DMS53 treated with DMSO at 0.1 percent for 48 hours (cell line): ENCODE data around the gene ZBTB46.
"Not testable (repeated sequence)": the region's sequence is repeated elsewhere in the genome, so short reads cannot be mapped to it uniquely, and the experiment has no call there.

ENCODE experiments used
- DNase-seq: peaks from one replicate; lab custom pipeline; 2025; ENCODE audit not compliant: unreplicated experiment; lab: John Stamatoyannopoulos, UW

ZBTB46 gene

GRCh38 chr20:63858393-63859165 is 27.5 kb upstream of the ZBTB46 start:
- no peak for DNase-seq

DNA sequence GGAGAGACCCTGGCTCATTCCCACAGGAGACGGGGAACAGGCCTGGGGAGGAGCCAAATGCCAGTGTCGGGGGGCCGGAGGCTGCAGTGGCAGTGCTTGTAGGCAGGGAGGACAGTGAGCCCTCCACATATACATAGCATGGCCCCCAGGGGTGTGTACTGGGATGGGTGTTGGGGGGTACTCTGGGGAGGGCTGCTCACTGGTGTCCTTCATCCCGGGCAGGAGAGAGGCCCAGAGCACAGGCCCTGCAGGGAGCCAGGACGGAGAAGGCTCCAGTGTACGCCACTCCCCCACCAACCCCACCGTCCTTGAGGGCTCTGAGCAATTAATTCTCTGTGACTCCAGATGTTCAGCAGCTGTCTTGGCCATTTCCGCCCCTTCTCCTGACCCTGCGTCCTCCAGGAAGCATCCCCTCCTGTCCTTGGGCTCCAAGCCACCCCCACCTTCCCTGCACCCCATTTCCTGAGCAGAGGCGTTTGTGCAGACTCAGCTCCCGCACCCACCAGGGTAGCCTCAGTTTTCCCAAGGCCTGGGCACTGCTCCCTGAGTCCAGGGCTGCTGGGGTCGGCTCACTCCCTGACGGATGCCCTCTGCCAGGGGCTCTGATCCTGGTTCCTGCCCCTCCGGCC is 26.8 kb upstream of the ZBTB46 start:
- no peak for DNase-seq

DNA sequence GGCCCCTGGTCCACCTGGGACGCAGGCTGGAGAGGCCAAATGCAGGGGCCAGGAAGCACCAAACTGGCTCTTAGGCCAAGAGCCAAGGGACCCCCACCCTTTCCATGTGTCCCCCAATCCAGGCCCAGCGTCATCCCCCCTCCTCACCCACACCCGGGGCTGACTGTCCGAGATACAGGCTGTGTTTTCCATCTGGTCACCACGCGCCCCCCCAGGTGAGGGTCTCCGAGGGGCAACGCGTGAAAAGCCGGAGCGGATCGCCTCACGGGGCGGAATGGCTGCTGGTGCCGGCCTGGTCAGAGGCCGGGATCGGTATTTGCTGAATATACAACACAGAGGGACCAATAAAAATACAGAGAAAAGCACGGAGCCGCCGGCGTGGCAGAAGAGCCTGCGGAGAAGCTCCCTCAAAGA is 25.0 kb upstream of the ZBTB46 start:
- DNase-seq: no peak

DNA sequence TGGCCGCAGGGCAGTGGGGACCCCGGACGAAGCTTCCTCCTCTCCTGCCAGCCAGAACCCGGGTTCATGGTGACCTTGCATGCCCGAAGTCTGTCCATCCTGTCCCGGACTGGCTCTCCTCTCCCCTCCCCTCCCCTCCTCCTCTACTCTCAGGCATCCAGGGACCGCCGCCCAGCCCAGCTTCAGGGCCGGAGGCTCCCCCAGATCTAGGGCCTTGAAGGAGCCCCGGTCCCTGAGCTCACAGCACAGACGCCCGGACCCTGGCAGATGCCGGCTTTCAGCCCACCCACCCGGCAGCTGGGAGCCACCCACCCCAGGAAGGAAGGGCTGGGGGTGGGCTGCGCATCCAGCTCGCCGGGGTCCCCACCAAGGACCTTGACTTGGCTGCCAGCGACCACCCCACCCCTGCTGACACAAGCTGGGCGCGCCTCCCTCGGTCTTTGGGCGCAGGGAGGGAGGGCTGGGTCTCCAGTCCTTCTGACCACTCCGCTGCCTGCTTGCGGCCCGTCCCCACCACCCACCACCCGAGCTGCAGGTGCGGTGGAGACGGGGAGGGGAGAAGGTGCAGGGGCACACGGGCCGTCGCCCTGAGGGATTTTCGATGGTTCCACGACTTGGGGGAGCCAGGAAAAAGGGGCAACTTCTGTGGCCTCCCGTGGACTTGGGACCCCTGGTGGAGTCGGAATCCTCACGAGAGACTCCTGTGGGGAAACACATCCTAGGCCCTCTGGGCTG is 24.5 kb upstream of the ZBTB46 start:
- no peak for DNase-seq

DNA sequence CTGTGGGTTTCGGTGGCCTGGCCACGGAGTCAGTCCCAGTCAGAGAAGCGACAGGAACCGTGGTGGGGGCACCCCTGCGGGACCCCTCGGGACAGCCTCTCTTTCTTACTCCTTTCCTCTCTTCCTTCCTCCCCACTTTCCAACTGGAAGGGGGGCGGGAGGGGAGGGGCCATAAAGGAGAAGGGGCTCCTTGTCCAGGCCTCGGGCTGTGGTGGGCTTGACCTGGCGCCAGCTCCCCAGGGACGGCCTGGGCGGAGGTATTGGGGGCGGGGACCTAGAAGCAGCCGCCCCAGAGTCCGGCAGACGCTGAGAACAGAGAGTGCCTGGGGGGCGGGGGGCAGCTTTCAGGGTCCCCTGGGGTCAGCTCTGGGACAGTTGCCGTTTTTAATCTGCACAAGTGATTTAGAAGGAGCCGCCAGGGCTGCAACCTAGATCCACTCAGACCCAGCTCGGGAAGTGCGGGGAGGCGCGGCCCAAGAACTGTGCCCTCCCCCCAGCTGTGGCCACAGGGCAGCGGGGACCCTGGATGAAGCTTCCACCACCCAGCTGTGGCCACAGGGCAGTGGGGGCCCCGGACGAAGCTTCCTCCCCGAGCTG is 23.8 kb upstream of the ZBTB46 start:
- DNase-seq: no peak

GRCh38 chr20:63854069-63854765 is 23.2 kb upstream of the ZBTB46 start:
- DNase-seq: no peak

DNA sequence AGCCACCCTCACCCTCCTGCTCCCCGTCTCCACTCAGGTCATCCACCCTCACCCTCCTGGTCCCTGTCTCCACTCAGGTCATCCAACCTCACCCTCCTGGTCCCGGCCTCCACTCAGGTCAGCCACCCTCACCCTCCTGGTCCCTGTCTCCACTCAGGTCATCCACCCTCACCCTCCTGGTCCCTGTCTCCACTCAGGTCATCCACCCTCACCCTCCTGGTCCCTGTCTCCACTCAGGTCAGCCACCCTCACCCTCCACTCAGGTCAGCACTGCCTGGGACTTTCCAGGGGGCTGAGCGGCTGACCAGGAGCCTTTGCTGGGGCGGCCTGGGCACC is 22.6 kb upstream of the ZBTB46 start:
- not testable (repeated sequence) for DNase-seq

GRCh38 chr20:63851548-63851943 is 20.5 kb upstream of the ZBTB46 start:
- not testable (repeated sequence) for DNase-seq

GRCh38 chr20:63850689-63851547 is 19.9 kb upstream of the ZBTB46 start:
- no peak for DNase-seq

DNA sequence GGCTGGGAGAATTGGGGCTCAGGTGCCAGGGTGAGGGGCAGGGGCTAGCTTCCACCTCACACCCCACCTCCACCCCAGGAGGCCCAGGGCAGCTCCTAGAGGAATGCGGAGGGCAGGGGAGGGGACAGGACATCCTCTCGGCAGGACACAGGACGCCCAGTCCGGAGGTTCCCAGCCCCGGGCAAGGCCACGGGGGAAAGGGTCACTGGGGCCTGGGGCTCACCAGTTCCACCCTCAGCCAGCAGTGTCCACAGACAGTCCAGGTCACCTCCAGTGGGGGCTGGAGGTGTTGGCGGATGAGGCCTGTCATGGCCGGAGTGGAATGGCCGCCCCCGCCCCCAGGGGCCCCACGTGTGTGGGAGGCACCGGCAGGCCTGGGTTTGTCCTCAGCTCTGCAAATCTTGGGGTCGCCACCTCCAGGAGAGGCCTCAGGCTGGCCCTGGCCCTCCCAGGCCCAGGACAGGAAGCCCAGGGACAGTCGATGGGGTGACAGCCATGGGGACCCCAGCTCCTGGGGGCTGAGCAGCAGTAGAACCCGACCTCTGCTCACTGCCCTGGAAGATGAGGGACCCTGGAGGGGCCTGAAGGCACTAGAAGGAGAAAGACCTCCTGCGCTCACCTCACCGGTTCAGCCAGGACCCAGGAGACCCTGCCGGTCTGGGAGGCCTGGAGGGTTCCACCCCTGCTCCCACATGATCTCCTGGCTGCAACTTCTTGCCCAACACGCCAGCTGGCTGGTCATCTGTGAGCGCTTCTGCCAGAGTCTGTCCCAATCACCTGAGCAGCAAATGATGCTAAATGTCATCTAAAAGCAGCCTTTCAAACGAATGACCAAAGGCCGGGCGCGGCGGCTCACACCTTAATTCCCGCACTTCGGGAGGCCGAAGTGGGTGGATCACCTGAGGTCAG is 17.2 kb upstream of the ZBTB46 start:
- no peak for DNase-seq

- DNase-seq: no peak
Observed at GRCh38 chr20:63847237-63848002, 16.4 kb upstream of the ZBTB46 start.

GRCh38 chr20:63846888-63847236 is 15.8 kb upstream of the ZBTB46 start:
- DNase-seq: no peak

GRCh38 chr20:63846128-63846771 is 15.2 kb upstream of the ZBTB46 start:
- no peak for DNase-seq

GRCh38 chr20:63844511-63844991 is 13.5 kb upstream of the ZBTB46 start:
- DNase-seq: no peak

- no peak for DNase-seq
Observed at GRCh38 chr20:63843778-63844177, 12.7 kb upstream of the ZBTB46 start.

- DNase-seq: no peak
Observed at GRCh38 chr20:63843222-63843621, 12.2 kb upstream of the ZBTB46 start.

DNA sequence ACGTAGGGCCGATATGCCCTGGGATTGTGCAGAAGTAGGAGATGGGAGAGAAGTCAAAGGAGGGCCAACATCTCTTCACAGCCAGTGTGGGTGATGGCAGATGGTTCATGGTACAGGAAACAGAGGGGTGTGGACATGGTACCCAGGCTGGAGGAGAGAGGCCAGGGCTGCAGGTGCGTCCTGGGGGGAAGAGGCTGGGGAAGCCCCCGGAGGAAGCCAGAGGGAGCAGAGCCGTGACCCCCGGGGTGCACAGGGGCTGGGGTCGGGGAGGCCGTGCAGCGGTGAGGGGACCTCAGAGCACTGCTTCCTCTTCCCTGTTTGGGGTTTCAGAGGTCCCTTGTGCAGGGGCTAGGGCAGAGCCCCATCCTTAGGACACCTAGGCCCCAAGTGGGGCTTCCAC is 11.2 kb upstream of the ZBTB46 start:
- DNase-seq: no peak

- DNase-seq: no peak
Observed at GRCh38 chr20:63840405-63840828, 9.4 kb upstream of the ZBTB46 start.
